ENCODE measurements around the gene MYRF.

MYRF gene

DNA sequence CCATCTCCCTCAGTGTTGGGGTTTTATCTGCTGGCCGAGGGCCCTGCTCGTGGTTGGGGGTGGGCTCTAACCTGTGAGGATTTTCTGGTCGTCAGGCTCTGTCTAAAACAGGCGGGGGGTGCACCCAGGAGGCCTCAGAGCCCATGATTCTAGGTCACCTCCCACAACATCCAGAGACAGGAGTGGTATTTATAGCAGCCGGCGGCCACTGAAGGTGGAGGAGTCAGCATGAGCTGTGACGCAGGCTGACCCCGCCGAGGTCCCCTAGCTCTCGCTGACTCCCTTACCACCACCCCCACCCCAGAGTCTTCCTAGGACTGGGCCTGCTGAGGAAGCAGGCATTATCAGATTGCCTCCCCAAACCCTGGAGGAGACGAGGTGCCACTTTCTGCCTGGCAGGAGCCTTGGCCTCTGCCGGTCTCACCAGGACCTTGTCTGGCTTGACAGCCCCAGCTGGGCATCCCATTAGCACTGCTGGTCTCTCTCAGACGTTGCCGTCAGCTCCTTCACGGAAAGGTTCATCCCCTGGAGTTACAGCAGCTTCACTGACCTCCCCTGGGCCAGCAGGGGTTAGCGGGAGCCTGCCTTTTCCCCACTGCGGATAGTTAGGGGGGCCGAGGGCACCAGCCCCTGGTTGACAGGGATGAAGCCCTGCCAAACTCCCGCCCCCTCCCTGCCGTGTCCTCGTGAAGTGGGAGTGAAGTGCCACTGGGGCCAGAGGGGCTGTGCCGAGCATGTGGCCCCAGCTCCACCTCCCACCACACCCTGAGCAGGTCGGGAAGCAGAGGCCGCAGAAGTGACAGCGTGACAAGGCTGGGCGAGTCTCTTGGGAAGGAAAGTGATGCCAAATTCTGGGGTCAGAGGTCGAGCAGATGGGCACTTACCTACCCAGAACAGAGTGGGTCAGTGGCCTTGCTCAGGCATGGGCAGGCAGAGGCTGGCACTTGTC, 45.7 kb upstream of the MYRF start:
- no peak for ATAC-seq (ENCODE audit: insufficient read depth, low read depth)
- Histone ChIP-seq H3K9me3 (ENCODE audit: insufficient read depth, low read length, severe bottlenecking) (no peaks in the 10 kb centered on the region), H3K27ac (ENCODE audit: low read length) (no peak overlapping the region)

DNA sequence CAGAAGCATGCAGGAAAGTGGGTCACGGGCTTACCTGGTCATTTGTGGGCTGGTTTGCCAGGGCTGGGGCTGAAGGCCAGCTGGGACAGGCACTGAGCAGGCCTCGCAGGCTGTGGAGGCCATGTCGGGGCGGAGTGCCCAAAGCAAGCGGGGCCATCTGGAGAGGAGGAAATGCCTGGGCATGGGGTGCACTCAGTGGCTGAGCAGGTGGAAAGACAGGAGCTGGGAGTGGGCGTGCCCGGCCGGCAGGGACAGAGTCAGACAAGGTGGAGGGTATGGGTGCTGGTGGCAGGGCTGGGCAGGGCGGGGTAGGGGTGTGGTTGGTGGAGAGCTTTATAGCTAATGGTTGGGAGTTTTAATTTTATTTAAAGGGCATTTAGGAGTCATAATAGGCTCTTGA, 44.9 kb upstream of the MYRF start:
- H3K27me3 ChIP-seq (ENCODE audit: insufficient read depth, low read length, poor library complexity): no peaks in the 10 kb centered on the region
- no peaks in the 10 kb centered on the region for H3K79me2 ChIP-seq (ENCODE audit: insufficient read depth, low read length)
- DNase-seq (no peak), ATAC-seq (ENCODE audit: insufficient read depth, low read depth) (no peak)
- no peaks in the 10 kb centered on the region for H3K4me1 ChIP-seq (ENCODE audit: insufficient read depth, low read length)
- no peak overlapping the region for H3K4me2 ChIP-seq (ENCODE audit: insufficient read depth, low read length)
- H2AFZ ChIP-seq (ENCODE audit: low read depth, low read length): no peak overlapping the region
- no peak overlapping the region for H3K27ac ChIP-seq (ENCODE audit: low read length)
- no peak for TF ChIP-seq EZH2 (IDR thresholded peaks at IDR 0.05; ENCODE audit: borderline replicate concordance, low read depth, low read length, severe bottlenecking)
- TF ChIP-seq, protein P1, sequence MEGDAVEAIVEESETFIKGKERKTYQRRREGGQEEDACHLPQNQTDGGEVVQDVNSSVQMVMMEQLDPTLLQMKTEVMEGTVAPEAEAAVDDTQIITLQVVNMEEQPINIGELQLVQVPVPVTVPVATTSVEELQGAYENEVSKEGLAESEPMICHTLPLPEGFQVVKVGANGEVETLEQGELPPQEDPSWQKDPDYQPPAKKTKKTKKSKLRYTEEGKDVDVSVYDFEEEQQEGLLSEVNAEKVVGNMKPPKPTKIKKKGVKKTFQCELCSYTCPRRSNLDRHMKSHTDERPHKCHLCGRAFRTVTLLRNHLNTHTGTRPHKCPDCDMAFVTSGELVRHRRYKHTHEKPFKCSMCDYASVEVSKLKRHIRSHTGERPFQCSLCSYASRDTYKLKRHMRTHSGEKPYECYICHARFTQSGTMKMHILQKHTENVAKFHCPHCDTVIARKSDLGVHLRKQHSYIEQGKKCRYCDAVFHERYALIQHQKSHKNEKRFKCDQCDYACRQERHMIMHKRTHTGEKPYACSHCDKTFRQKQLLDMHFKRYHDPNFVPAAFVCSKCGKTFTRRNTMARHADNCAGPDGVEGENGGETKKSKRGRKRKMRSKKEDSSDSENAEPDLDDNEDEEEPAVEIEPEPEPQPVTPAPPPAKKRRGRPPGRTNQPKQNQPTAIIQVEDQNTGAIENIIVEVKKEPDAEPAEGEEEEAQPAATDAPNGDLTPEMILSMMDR (IDR thresholded peaks at IDR 0.05; ENCODE audit: borderline replicate concordance, extremely low read depth, low read length, poor library complexity, severe bottlenecking): no peak
- H4K20me1 ChIP-seq (ENCODE audit: insufficient read depth, low read length): no peaks in the 10 kb centered on the region
- H3K9me3 ChIP-seq (ENCODE audit: insufficient read depth, low read length, severe bottlenecking): no peaks in the 10 kb centered on the region
- H3K9ac ChIP-seq (ENCODE audit: low read depth, low read length): no peak overlapping the region
- no peaks in the 10 kb centered on the region for H3K36me3 ChIP-seq (ENCODE audit: insufficient read depth, low read length)
- no peak overlapping the region for H3K4me3 ChIP-seq (ENCODE audit: low read depth in 1 of 2, low read length in 2 of 2)

More for the DNA sequence above, 45.7 kb upstream of the MYRF start:
- Histone ChIP-seq H3K9ac (ENCODE audit: low read depth, low read length) (no peak overlapping the region), H3K4me1 (ENCODE audit: insufficient read depth, low read length) (no peaks in the 10 kb centered on the region), H3K4me3 (ENCODE audit: low read depth in 1 of 2, low read length in 2 of 2) (no peak overlapping the region), H3K79me2 (ENCODE audit: insufficient read depth, low read length) (no peaks in the 10 kb centered on the region), H3K36me3 (ENCODE audit: insufficient read depth, low read length) (no peaks in the 10 kb centered on the region), H3K4me2 (ENCODE audit: insufficient read depth, low read length) (no peak overlapping the region), H2AFZ (ENCODE audit: low read depth, low read length) (no peak overlapping the region), H3K27me3 (ENCODE audit: insufficient read depth, low read length, poor library complexity) (no peaks in the 10 kb centered on the region), H4K20me1 (ENCODE audit: insufficient read depth, low read length) (no peaks in the 10 kb centered on the region)
- DNase-seq: no peak
- no peak for TF ChIP-seq EZH2 (IDR thresholded peaks at IDR 0.05; ENCODE audit: borderline replicate concordance, low read depth, low read length, severe bottlenecking)
- TF ChIP-seq, protein P1 (IDR thresholded peaks at IDR 0.05; ENCODE audit: borderline replicate concordance, extremely low read depth, low read length, poor library complexity, severe bottlenecking): no peak

DNA sequence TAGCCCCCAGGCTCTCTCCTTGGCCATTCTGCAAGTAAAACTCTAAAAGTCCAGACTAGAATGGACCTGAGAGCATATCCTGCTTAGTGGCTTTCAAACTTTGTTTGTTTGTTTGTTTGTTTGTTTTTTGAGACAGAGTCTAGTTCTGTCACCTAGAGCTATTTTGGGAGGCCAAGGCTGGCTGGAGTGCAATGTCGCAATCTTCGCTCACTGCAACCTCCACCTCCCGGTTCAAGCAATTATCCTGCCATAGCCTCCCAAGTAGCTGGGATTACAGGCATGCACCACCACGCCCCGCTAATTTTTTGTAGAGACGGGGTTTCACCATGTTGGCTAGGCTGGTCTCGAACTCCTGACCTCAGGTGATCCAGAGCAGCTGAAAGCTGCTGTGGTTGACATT, 43.3 kb upstream of the MYRF start:
- no peak overlapping the region for H2AFZ ChIP-seq (ENCODE audit: low read depth, low read length)
- no peaks in the 10 kb centered on the region for H3K4me1 ChIP-seq (ENCODE audit: insufficient read depth, low read length)
- no peaks in the 10 kb centered on the region for H3K79me2 ChIP-seq (ENCODE audit: insufficient read depth, low read length)
- no peaks in the 10 kb centered on the region for H3K27me3 ChIP-seq (ENCODE audit: insufficient read depth, low read length, poor library complexity)
- H3K36me3 ChIP-seq (ENCODE audit: insufficient read depth, low read length): no peaks in the 10 kb centered on the region
- TF ChIP-seq, protein P1 (IDR thresholded peaks at IDR 0.05; ENCODE audit: borderline replicate concordance, extremely low read depth, low read length, poor library complexity, severe bottlenecking): no peak
- no peak for TF ChIP-seq EZH2 (IDR thresholded peaks at IDR 0.05; ENCODE audit: borderline replicate concordance, low read depth, low read length, severe bottlenecking)
- ATAC-seq (ENCODE audit: insufficient read depth, low read depth) (no peak), DNase-seq (no peak)
- H3K4me2 ChIP-seq (ENCODE audit: insufficient read depth, low read length): no peak overlapping the region
- H3K27ac ChIP-seq (ENCODE audit: low read length): no peak overlapping the region
- H4K20me1 ChIP-seq (ENCODE audit: insufficient read depth, low read length): no peaks in the 10 kb centered on the region
- H3K4me3 ChIP-seq (ENCODE audit: low read depth in 1 of 2, low read length in 2 of 2): no peak overlapping the region
- no peaks in the 10 kb centered on the region for H3K9me3 ChIP-seq (ENCODE audit: insufficient read depth, low read length, severe bottlenecking)
- no peak overlapping the region for H3K9ac ChIP-seq (ENCODE audit: low read depth, low read length)

Measured in DND-41 (cell line).